B cell (primary cell): ENCODE data around the gene SLC43A3. TPM values are rescaled to one million over a fixed set of nuclear protein-coding genes. Genes with fewer than 3 reads are reported as not detected.
A peak's percentile ranks its signal among the peaks of the same experiment; 100 is the strongest.

Source experiments
- ATAC-seq: fragments of 200-7000 bp; cut with Tn5 transposase; one replicate; pipeline ENCODE4 v1.10.0; 2021; ENCODE audit warnings: low read depth, mild to moderate bottlenecking, moderate number of reproducible peaks, moderate library complexity
- CTCF ChIA-PET: fragments of 350-600 bp; sonication (Branson Sonifier 250); formaldehyde crosslinking; loops from one replicate; lab custom pipeline; 2021; ENCODE audit warnings: antibody characterized with exemption, inconsistent platforms; lab: Charles Lee
- POLR2A ChIA-PET: fragments of 350-600 bp; sonication (Branson Sonifier 250); formaldehyde crosslinking; loops from one replicate; lab custom pipeline; 2021; ENCODE audit warnings: antibody characterized with exemption; lab: Charles Lee
- DNase-seq: peaks from one replicate; pipeline ENCODE4 v3.0.0; 2013
- H2AFZ ChIP-seq: 2 replicates; pipeline ENCODE4 v1.6.1; 2012; ENCODE audit warnings: mild to moderate bottlenecking, low read depth, low read length; ENCODE audit not compliant: insufficient read depth, poor library complexity, severe bottlenecking
- H3K27ac ChIP-seq, 2 donors: 1 replicate in 1 of 2; 2 replicates in 1 of 2; pipeline ENCODE4 v1.5.1; 2012 to 2013; ENCODE audit warnings: low read length in 2 of 2, mild to moderate bottlenecking in 2 of 2, moderate library complexity in 1 of 2
- H3K27me3 ChIP-seq, 4 experiments: fragments of 200-600 bp in 1 of 4; sonication (generic) in 1 of 4; replicated peaks in 1 of 4; 1 replicate in 2 of 4; 2 replicates in 2 of 4; pipeline versions ENCODE4 v1.6.1 to v1.7.0; 2013 to 2016; ENCODE audit warnings: low read length in 3 of 4, mild to moderate bottlenecking in 2 of 4, mixed read lengths in 1 of 4, moderate library complexity in 1 of 4; ENCODE audit not compliant: insufficient read depth in 4 of 4, control insufficient read depth in 3 of 4; ENCODE audit errors: control extremely low read depth in 1 of 4
- H3K36me3 ChIP-seq, 2 experiments: replicated peaks in 1 of 2; 1 replicate in 1 of 2; 2 replicates in 1 of 2; pipeline versions ENCODE4 v1.6.1 to v1.7.1; 2013; ENCODE audit warnings: low read length in 1 of 2; ENCODE audit not compliant: insufficient read depth in 2 of 2, control insufficient read depth in 1 of 2; ENCODE audit errors: control extremely low read depth in 1 of 2, extremely low read depth in 1 of 2
- H3K4me1 ChIP-seq, 2 donors: fragments of 200-600 bp in 1 of 2; sonication (generic) in 1 of 2; 1 replicate in 1 of 2; 2 replicates in 1 of 2; pipeline versions ENCODE4 v1.5.1 to v1.6.1; 2013 to 2017; ENCODE audit warnings: low read length in 2 of 2; ENCODE audit not compliant: control insufficient read depth in 2 of 2, insufficient read depth in 2 of 2
- H3K4me2 ChIP-seq: replicated peaks from 2 replicates; pipeline ENCODE3; 2012; ENCODE audit warnings: mild to moderate bottlenecking, low read depth, low read length; ENCODE audit not compliant: poor library complexity, severe bottlenecking
- H3K4me3 ChIP-seq, 5 experiments: fragments of 200-600 bp in 1 of 5; sonication (generic) in 1 of 5; 1 replicate in 3 of 5; 2 replicates in 2 of 5; pipeline versions ENCODE4 v1.5.1 to v1.7.0; 2011 to 2016; ENCODE audit warnings: low read length in 4 of 5, mild to moderate bottlenecking in 4 of 5, low read depth in 2 of 5, control low read depth in 1 of 5, moderate library complexity in 1 of 5; ENCODE audit not compliant: insufficient read depth in 1 of 5; ENCODE audit errors: control extremely low read depth in 1 of 5, extremely low read depth in 1 of 5
- H3K79me2 ChIP-seq: fragments of 200-600 bp; sonication (generic); one replicate; pipeline ENCODE4 v1.6.0; 2016; ENCODE audit warnings: low read length; ENCODE audit not compliant: control insufficient read depth, insufficient read depth
- H3K9ac ChIP-seq: fragments of 200-600 bp; sonication (generic); 2 replicates; pipeline ENCODE4 v1.6.1; 2017; ENCODE audit warnings: mild to moderate bottlenecking, low read length, moderate library complexity
- H3K9me3 ChIP-seq, 3 donors: one replicate each; pipeline versions ENCODE4 v1.6.1 to v1.7.1; 2013; ENCODE audit warnings: low read length in 2 of 3; ENCODE audit not compliant: control insufficient read depth in 2 of 3, insufficient read depth in 1 of 3; ENCODE audit errors: control extremely low read depth in 1 of 3
- H4K20me1 ChIP-seq: 2 replicates; pipeline ENCODE4 v1.6.0; 2012; ENCODE audit warnings: mild to moderate bottlenecking, low read length; ENCODE audit not compliant: insufficient read depth, control insufficient read depth, poor library complexity, severe bottlenecking
- H3K27ac Mint-ChIP-seq: one replicate; pipeline ENCODE4 v1.8.0; 2021; ENCODE audit warnings: mixed read lengths
- H3K27me3 Mint-ChIP-seq: one replicate; pipeline ENCODE4 v1.8.0; 2021; ENCODE audit warnings: mixed read lengths
- H3K4me1 Mint-ChIP-seq: one replicate; pipeline ENCODE4 v1.8.0; 2021; ENCODE audit warnings: mixed read lengths
- H3K4me3 Mint-ChIP-seq: one replicate; pipeline ENCODE4 v1.8.0; 2021; ENCODE audit warnings: mixed read lengths
- H3K9me3 Mint-ChIP-seq: one replicate; pipeline ENCODE4 v1.8.0; 2022; ENCODE audit warnings: mixed read lengths; ENCODE audit not compliant: insufficient read depth
- EZH2 ChIP-seq: IDR thresholded peaks from 2 replicates; pipeline ENCODE4 v1.6.1; 2012; ENCODE audit warnings: borderline replicate concordance, low read depth, mild to moderate bottlenecking, moderate library complexity, low read length; ENCODE audit not compliant: insufficient read depth, poor library complexity, severe bottlenecking
- WGBS: methylation state at CpG from one replicate; pipeline ENCODE4 v1.1.5; 2013; ENCODE audit warnings: missing lambda C conversion rate; ENCODE audit not compliant: insufficient coverage; 5-methylcytosine and 5-hydroxymethylcytosine counted together
- intact Hi-C: fragments of 100-400 bp; cut with micrococcal nuclease; formaldehyde crosslinking; loops from one replicate; pipeline ENCODE4 v1.10.0; 2022
- polyA plus RNA-seq: library from polyadenylated mRNA; depleted of rRNA; stranded (reverse); fragments of >200 nt; gene quantifications from 2 replicates; pipeline ENCODE4 v1.2.3, GENCODE V29; 2012
- total RNA-seq, 2 donors: library from RNA; stranded (reverse); fragments of 120-200 nt in 1 of 2; gene quantifications; 1 replicate in 1 of 2; 2 replicates in 1 of 2; pipeline versions ENCODE4 v1.2.3 to v1.2.4, GENCODE V29; 2013 to 2022
- TF ChIP-seq, protein P1 (sequence below): fragments of 200-600 bp; IDR thresholded peaks from one replicate; pipeline ENCODE4 v1.8.0; 2022; ENCODE audit warnings: antibody characterized with exemption, mild to moderate bottlenecking

The SLC43A3 gene
- total and polyA plus RNA-seq, 2 donors (not counting 1 experiment from before 2014, with no cell fraction given): 7.6 to 20.9 TPM

DNA sequence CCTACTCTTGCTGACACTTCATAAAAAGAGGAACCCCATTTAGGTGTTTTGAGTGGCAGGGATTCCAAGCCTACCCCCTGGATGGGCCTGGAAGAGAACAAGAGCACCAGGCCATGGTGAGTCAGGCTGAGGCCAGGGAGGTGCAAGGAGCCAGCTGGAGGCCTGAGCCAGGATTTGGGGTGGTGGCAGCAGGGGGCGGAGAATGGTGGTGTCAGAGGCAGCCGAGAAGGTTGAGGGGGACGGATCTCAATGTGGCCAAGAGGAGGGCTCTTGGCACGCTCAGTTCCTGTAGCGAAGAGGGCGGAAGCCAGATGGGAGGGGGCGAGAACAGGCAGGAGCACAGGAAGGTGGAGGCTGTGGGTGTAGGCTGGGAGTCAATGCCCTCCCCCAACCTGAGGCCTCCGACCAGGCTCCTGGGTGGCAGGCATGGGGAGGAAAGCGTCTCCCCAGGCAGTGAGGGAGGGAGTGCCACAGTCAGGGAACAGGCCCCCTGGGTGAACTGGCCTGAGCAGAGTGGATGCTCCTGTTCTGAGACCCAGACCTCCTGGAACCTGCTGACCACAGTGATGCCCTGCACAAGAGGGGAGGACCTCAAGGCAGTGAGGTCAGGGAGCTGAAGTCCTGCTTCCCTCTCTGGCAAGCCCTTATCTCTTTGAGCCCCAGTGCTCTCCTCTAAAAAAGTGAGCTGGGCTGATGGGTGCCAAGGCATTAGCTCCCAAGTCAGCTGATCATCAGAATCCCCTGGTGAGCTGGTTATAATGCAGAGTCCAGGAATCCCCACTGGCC lies 47.3 kb upstream of the SLC43A3 start:
- Mint-ChIP-seq H3K4me1 (peaks cover 25% of the 10 kb centered on the region), H3K27ac (no peak overlapping the region), H3K4me3 (peak overlapping the region; percentile 4), H3K27me3 (peaks cover 5% of the 10 kb centered on the region), H3K9me3 (no peaks in the 10 kb centered on the region)
- Histone ChIP-seq H3K9ac (no peak overlapping the region), H3K4me2 (peak overlapping the region; percentile 35), H3K4me3 (no peak overlapping the region), H3K27ac (no peak overlapping the region), H3K36me3 (no peaks in the 10 kb centered on the region), H3K4me1 (peaks cover 30 to 31% of the 10 kb centered on the region in 2 donors), H3K79me2 (no peaks in the 10 kb centered on the region), H4K20me1 (no peaks in the 10 kb centered on the region), H3K9me3 (no peaks in the 10 kb centered on the region), H3K27me3 (peaks cover 0 to 31% (median 3%) of the 10 kb centered on the region in 4 experiments), H2AFZ (peak overlapping the region; percentile 35)
- intact Hi-C loops: no loop called here
- 14% methylated on average over 8 of the region's 9 CpGs for whole genome bisulfite sequencing
- CTCF ChIA-PET: interaction anchor here (0.6 to 3.7 kb wide), 6 partner anchors 9 to 320 kb away, joined by 3 to 27 read pairs (median 12); partner anchors contain the start of gene RTN4RL2
- POLR2A ChIA-PET: interaction anchor here (0.7 kb wide), 1 partner anchor 44 kb away, joined by 10 read pairs; no protein-coding TSS in a partner anchor
- no peak for DNase-seq
- TF ChIP-seq EZH2: no peak
- TF ChIP-seq, protein P1, sequence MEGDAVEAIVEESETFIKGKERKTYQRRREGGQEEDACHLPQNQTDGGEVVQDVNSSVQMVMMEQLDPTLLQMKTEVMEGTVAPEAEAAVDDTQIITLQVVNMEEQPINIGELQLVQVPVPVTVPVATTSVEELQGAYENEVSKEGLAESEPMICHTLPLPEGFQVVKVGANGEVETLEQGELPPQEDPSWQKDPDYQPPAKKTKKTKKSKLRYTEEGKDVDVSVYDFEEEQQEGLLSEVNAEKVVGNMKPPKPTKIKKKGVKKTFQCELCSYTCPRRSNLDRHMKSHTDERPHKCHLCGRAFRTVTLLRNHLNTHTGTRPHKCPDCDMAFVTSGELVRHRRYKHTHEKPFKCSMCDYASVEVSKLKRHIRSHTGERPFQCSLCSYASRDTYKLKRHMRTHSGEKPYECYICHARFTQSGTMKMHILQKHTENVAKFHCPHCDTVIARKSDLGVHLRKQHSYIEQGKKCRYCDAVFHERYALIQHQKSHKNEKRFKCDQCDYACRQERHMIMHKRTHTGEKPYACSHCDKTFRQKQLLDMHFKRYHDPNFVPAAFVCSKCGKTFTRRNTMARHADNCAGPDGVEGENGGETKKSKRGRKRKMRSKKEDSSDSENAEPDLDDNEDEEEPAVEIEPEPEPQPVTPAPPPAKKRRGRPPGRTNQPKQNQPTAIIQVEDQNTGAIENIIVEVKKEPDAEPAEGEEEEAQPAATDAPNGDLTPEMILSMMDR: no peak
- ATAC-seq: no peak

DNA sequence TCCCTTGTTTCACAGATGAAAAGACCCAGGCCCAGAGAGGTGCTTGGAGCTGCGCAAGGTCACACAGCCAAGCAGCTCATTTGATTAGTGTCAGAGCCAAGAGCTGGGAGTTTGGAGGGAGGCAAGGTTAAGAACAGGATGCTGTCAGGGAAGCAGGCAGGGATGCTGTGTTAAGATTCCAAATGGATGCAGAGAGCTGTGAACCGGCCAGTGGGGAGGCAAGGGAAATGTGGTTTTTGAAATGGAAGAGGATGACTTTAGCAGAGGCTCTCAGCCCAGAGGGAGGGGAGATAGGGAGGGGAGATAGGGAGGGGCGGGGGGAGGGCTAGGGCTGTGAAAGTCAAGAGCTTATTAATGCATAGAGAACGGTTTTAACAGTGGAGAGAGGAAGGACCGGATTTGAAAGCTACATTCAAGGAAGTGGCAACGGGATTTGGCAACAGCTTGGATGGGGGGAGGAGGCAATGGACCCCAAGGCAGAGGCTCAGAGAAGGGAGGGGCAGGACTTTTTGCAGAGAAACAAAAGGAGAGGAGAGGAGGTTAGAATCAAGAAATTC lies 46.4 kb upstream of the SLC43A3 start:
- Histone ChIP-seq H2AFZ (no peak overlapping the region), H3K4me3 (no peak overlapping the region), H3K4me1 (peaks cover 30 to 31% of the 10 kb centered on the region in 2 donors), H3K79me2 (no peaks in the 10 kb centered on the region), H3K9ac (no peak overlapping the region), H3K27ac (no peak overlapping the region), H3K9me3 (no peaks in the 10 kb centered on the region), H3K4me2 (no peak overlapping the region), H3K27me3 (peaks cover 0 to 31% (median 3%) of the 10 kb centered on the region in 4 experiments), H3K36me3 (no peaks in the 10 kb centered on the region), H4K20me1 (no peaks in the 10 kb centered on the region)
- Mint-ChIP-seq H3K4me3 (no peak overlapping the region), H3K27ac (no peak overlapping the region), H3K9me3 (no peaks in the 10 kb centered on the region), H3K4me1 (peaks cover 25% of the 10 kb centered on the region), H3K27me3 (peaks cover 5% of the 10 kb centered on the region)
- intact Hi-C loops: no loop called here
- ATAC-seq: no peak
- ChIA-PET POLR2A (interaction anchor here (0.7 kb wide), 1 partner anchor 43 kb away, joined by 10 read pairs; no protein-coding TSS in a partner anchor), CTCF (interaction anchor here (0.6 to 3.7 kb wide), 7 partner anchors 10 to 321 kb away, joined by 3 to 27 read pairs (median 12); partner anchors contain the start of gene RTN4RL2)
- no peak for TF ChIP-seq EZH2
- TF ChIP-seq, protein P1: no peak
- DNase-seq: no peak
- 39% methylated on average over 5 of the region's 6 CpGs for WGBS
